Stomach (tissue), 19 donors: ENCODE results near the gene GTF2E1. TPM values are rescaled to one million over a fixed set of nuclear protein-coding genes. Genes with fewer than 3 reads are reported as not detected.
A peak's percentile ranks its signal among the peaks of the same experiment; 100 is the strongest.

Experiments
- DNase-seq, 2 donors: peaks; one replicate each; pipeline versions ENCODE4 v3.0.0 to v3.0.0-alpha.2; 2013 to 2019
- H3K27ac ChIP-seq, 5 donors: fragments of 200-600 bp in 4 of 5; sonication (generic) in 4 of 5; one replicate each; pipeline ENCODE4 v1.5.1; 2013 to 2019; ENCODE audit warnings: mild to moderate bottlenecking in 1 of 5, moderate library complexity in 1 of 5
- H3K27me3 ChIP-seq, 3 donors: fragments of 200-600 bp; sonication (generic); one replicate each; pipeline ENCODE4 v1.5.1; 2017 to 2019; ENCODE audit warnings: mixed run types in 1 of 3
- H3K36me3 ChIP-seq, 4 donors: fragments of 200-600 bp; sonication (generic); 1 replicate in 3 of 4; 2 replicates in 1 of 4; pipeline ENCODE4 v1.5.1; 2016 to 2019
- H3K4me1 ChIP-seq, 4 donors: fragments of 200-600 bp; sonication (generic); one replicate each; pipeline ENCODE4 v1.5.1; 2016 to 2019
- H3K4me3 ChIP-seq, 4 donors: fragments of 200-600 bp; sonication (generic) in 3 of 4; one replicate each; pipeline ENCODE4 v1.5.1; 2016 to 2019; ENCODE audit warnings: mild to moderate bottlenecking in 1 of 4
- H3K9me3 ChIP-seq, 4 donors: fragments of 200-600 bp; sonication (generic); one replicate each; pipeline ENCODE4 v1.5.1; 2016 to 2019
- EP300 ChIP-seq: sonication (generic); formaldehyde crosslinking; IDR thresholded peaks from one replicate; pipeline ENCODE4 v1.6.1; 2017; ENCODE audit warnings: antibody characterized with exemption
- POLR2A ChIP-seq, 4 donors: fragments of 450-650 bp; IDR thresholded peaks; one replicate each; pipeline ENCODE4 v1.6.1; 2016; ENCODE audit warnings: antibody characterized with exemption in 4 of 4, control low read depth in 2 of 4, mild to moderate bottlenecking in 1 of 4, moderate library complexity in 1 of 4
- POLR2AphosphoS5 ChIP-seq, 3 donors: sonication (generic); formaldehyde crosslinking; IDR thresholded peaks; one replicate each; pipeline ENCODE4 v1.6.1; 2016; ENCODE audit warnings: antibody characterized with exemption in 3 of 3
- WGBS, 5 donors: extraction: QIAGEN DNeasy Blood & Tissue Kit in 3 of 5; methylation state at CpG; one replicate each; pipeline versions ENCODE4 v1.1.5 to v1.1.7; 2013 to 2018; 5-methylcytosine and 5-hydroxymethylcytosine counted together
- intact Hi-C: fragments of 100-400 bp; cut with DNase I; formaldehyde crosslinking; loops from one replicate; pipeline ENCODE4 v1.15.1; 2023; ENCODE audit warnings: low total_unique reads
- long read RNA-seq, 10 donors: transcript quantifications; one replicate each; lab custom pipeline, GENCODE V29; 2026
- polyA plus RNA-seq, 3 donors: library from polyadenylated mRNA; stranded (reverse); fragments of 200-250 nt; gene quantifications; one replicate each; pipeline ENCODE4 v1.2.3, GENCODE V29; 2013
- total RNA-seq, 5 donors: library from RNA; depleted of rRNA; stranded (reverse); fragments of >200 nt; gene quantifications; one replicate each; pipeline versions ENCODE4 v1.1.0 to v1.2.3, GENCODE V29; 2014 to 2016
- TF ChIP-seq, protein P1 (sequence below), 7 experiments: fragments of 450-650 bp in 4 of 7; fragments of 200-600 bp in 3 of 7; sonication (generic) in 3 of 7; IDR thresholded peaks; one replicate each; pipeline ENCODE4 v1.5.1; 2016 to 2019; ENCODE audit warnings: antibody characterized with exemption in 7 of 7, control low read depth in 2 of 7, mild to moderate bottlenecking in 1 of 7
- donor health status: healthy with polysubstance abuse.
- donor health status: Bipolar disorder and iron deficiency.
- donor health status: healthy.

The GTF2E1 gene
- total RNA-seq (10 to 100 TPM in 4 of 5 donors, 1 to 10 TPM in 1; 4.5 to 66.0 (median 12.3) TPM), polyA plus RNA-seq (1 to 10 TPM; 4.0 to 8.3 (median 5.5) TPM)
- long read RNA-seq, donor 1, partial matches to known transcripts, result 0 of 1 reads
- long read RNA-seq, donor 1, other reads (novel, unspliced or antisense), result 0 of 1 reads
- long read RNA-seq, donor 2, partial matches to known transcripts, result 0 of 2 reads
- long read RNA-seq, donor 2, other reads (novel, unspliced or antisense), result 0 of 2 reads
- long read RNA-seq, donor 3, partial matches to known transcripts, result 0 of 3 reads
- long read RNA-seq, donor 3, other reads (novel, unspliced or antisense), result 0 of 3 reads
- long read RNA-seq, donor 4, result 0 reads
- long read RNA-seq, donor 5, partial matches to known transcripts, result 0 of 2 reads
- long read RNA-seq, donor 5, other reads (novel, unspliced or antisense), result 0 of 2 reads
- long read RNA-seq, donor 6, result 0 reads
- long read RNA-seq, donor 7, partial matches to known transcripts, result 0 of 1 reads
- long read RNA-seq, donor 7, other reads (novel, unspliced or antisense), result 0 of 1 reads
- long read RNA-seq, donor 8, partial matches to known transcripts, result 0 of 1 reads
- long read RNA-seq, donor 8, other reads (novel, unspliced or antisense), result 0 of 1 reads
- long read RNA-seq, donor 9, result 0 reads
- long read RNA-seq, donor 10, partial matches to known transcripts, result 0 of 2 reads
- long read RNA-seq, donor 10, other reads (novel, unspliced or antisense), result 0 of 2 reads

DNA sequence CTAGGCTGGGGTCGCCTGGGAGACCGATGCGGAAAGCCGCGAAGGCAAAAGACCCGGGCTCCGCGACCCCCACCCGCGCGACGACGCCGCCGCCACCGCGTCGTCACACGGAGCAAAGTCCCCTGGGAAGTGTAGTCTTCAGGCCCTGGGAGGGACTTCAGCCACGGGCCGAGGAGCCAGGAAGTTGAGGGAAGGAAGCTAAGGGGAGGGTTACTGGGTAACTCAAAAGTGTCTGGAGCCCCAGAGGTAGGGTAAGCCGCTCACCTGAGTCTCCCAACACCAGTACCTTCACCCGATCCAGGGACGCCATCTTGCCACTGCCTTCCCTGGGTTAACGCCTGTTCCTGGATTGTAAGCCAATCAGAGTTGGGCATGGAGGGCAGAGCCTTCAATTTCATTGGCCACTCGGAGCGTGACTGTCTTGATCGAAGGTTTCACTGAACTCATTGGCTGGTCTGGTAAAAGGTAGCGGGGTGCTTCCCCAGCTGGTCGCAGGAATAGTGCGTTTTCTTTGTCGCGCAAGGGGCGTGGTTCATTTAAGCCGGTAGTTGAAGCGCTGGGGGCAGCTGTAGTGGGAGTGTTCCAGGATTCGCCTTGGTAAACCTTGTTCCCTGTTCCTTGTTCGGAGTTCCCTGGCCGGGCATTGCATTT is at the start of gene GTF2E1, which contains the start of gene RABL3:
TSS of gene GTF2E1 (plus strand) at position 547 of the 651 bp plus-strand sequence. CDS start 7,809 bp downstream, outside the sequence.
TSS of gene RABL3 (minus strand) at position 319 of the 651 bp plus-strand sequence. CDS start at position 310, 9 bp downstream.
- TF ChIP-seq POLR2AphosphoS5 (IDR thresholded peaks at IDR 0.05), result peak; percentile 67 to 94 (median 76)
- TF ChIP-seq, protein P1, sequence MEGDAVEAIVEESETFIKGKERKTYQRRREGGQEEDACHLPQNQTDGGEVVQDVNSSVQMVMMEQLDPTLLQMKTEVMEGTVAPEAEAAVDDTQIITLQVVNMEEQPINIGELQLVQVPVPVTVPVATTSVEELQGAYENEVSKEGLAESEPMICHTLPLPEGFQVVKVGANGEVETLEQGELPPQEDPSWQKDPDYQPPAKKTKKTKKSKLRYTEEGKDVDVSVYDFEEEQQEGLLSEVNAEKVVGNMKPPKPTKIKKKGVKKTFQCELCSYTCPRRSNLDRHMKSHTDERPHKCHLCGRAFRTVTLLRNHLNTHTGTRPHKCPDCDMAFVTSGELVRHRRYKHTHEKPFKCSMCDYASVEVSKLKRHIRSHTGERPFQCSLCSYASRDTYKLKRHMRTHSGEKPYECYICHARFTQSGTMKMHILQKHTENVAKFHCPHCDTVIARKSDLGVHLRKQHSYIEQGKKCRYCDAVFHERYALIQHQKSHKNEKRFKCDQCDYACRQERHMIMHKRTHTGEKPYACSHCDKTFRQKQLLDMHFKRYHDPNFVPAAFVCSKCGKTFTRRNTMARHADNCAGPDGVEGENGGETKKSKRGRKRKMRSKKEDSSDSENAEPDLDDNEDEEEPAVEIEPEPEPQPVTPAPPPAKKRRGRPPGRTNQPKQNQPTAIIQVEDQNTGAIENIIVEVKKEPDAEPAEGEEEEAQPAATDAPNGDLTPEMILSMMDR (IDR thresholded peaks at IDR 0.05), result no peak
- peaks cover 0 to 12% (median 11%) of the 10 kb centered on the region in 4 donors for H3K36me3 ChIP-seq
- peak; percentile 98 to 100 for DNase-seq
- no peaks in the 10 kb centered on the region for H3K27me3 ChIP-seq
- H3K9me3 ChIP-seq, result peaks cover 0 to 9% (median 2%) of the 10 kb centered on the region in 4 donors
- WGBS, 5 donors, result 0 to 1% (median 0%) methylated on average over 37 to 39 of the region's 39 CpGs
- intact Hi-C loops, result no loop called here
- peak within 1 kb of the TSS; percentile 75 to 93 (median 84) for H3K4me3 ChIP-seq
- H3K27ac ChIP-seq, result peak within 1 kb of the TSS; percentile 93 to 98 (median 96)
- peaks cover 14 to 31% (median 22%) of the 10 kb centered on the region in 4 donors for H3K4me1 ChIP-seq

DNA sequence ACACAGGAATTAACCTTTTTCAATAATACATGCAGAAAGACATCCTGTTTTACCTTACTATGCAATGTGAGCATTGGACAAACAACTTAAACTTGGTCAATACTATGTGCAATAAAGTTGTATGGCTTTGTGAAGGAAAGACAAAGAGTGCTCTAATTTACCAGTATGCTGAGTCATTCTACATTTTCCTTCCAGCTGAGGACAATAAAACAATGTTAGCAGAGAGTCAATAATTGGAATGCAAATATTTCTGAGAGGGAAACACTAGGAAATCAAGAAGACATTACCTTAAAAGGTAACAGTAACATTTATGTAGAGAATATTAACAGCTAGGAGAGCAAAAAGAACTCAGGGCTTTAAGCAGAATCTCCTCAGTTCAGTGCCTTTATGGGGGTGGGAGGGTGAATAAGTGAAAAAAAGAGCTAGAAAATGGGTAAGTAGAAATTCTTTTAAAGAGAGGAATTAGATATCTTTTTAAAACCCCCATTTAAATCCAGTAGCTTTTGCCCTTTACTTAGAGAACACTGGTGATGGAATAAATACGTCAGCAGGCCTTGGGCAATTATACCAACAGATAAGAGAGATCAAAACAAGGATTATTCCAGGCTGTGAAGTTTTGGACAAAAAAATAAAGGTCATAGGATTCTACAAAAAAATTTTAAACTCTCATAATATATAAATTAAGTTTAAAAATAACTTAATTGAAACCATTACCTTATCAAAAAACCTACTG is 48.9 kb upstream of the GTF2E1 start:
- Histone ChIP-seq H3K27me3 (no peaks in the 10 kb centered on the region), H3K4me3 (no peak overlapping the region), H3K9me3 (no peaks in the 10 kb centered on the region), H3K4me1 (peaks cover 5 to 19% (median 12%) of the 10 kb centered on the region in 4 donors), H3K27ac (peak overlapping the region in 4 of 5 donors; percentile 39 to 69 (median 66)), H3K36me3 (peaks cover 6 to 32% (median 30%) of the 10 kb centered on the region in 4 donors)
- TF ChIP-seq, protein P1 (IDR thresholded peaks at IDR 0.05), result no peak
- TF ChIP-seq POLR2AphosphoS5 (IDR thresholded peaks at IDR 0.05), result peak in 1 of 3 donors; percentile 49
- WGBS, 5 donors, result 33 to 55% (median 38%) methylated on average over 1 of the region's 1 CpG
- intact Hi-C loops, result no loop called here
- peak in 1 of 2 donors; percentile 54 for DNase-seq

- 86 to 91% (median 89%) methylated on average over 3 of the region's 3 CpGs for WGBS, 5 donors
- no peak for DNase-seq
- no peak for TF ChIP-seq EP300
- TF ChIP-seq POLR2A (IDR thresholded peaks at IDR 0.05), result no peak
- no peak for TF ChIP-seq POLR2AphosphoS5 (IDR thresholded peaks at IDR 0.05)
- TF ChIP-seq, protein P1 (IDR thresholded peaks at IDR 0.05), result no peak
Measured at GRCh38 chr3:120699333-120699732, 43.2 kb upstream of the GTF2E1 start.

More at GRCh38 chr3:120699333-120699732, 43.2 kb upstream of the GTF2E1 start:
- no peak overlapping the region for H3K4me3 ChIP-seq
- no peak overlapping the region for H3K27ac ChIP-seq
- H3K9me3 ChIP-seq, result peaks cover 0 to 13% (median 0%) of the 10 kb centered on the region in 4 donors
- H3K36me3 ChIP-seq, result peaks cover 6 to 44% (median 35%) of the 10 kb centered on the region in 4 donors
- intact Hi-C loops, result no loop called here
- no peaks in the 10 kb centered on the region for H3K4me1 ChIP-seq
- no peaks in the 10 kb centered on the region for H3K27me3 ChIP-seq
